ENCODE data around the gene ZNF496.

- TF ChIP-seq EZH2phosphoT487 (IDR thresholded peaks at IDR 0.05; ENCODE audit: low read length) = no peak
- TF ChIP-seq CTCF (IDR thresholded peaks at IDR 0.05; ENCODE audit: low read length) = no peak
- TF ChIP-seq EZH2 (optimal IDR thresholded peaks at IDR 0.05; ENCODE audit: low read depth, low read length) = no peak
These were observed 56.9 kb downstream of the ZNF496 start for GRCh38 chr1:247274605-247275256.
